Measurements from ENCODE around the gene ARID3B.

- TF ChIP-seq POLR2A (IDR thresholded peaks at IDR 0.05) = no peak
- no peak for TF ChIP-seq CTCF (IDR thresholded peaks at IDR 0.05)
Measured at GRCh38 chr15:74603026-74603788, 62.2 kb downstream of the ARID3B start.

Data from thyroid gland (tissue), 4 donors.